GM12892 (cell line): ENCODE measurements around the gene AGO3.

ENCODE experiments used
- POLR2A ChIP-seq: IDR thresholded peaks from 2 replicates; pipeline ENCODE4 v1.6.1; 2011; ENCODE audit warnings: low read depth, low read length, control low read depth
- POLR2AphosphoS5 ChIP-seq: IDR thresholded peaks from 2 replicates; pipeline ENCODE4 v1.6.1; 2011; ENCODE audit warnings: low read depth, low read length, control low read depth

- TF ChIP-seq POLR2A (no peak), POLR2AphosphoS5 (no peak)
Measured at GRCh38 chr1:36118447-36119204, 187.7 kb downstream of the AGO3 start.
